LNCaP clone FGC (cell line): ENCODE measurements around the gene NR3C1.

Source experiments
- DNase-seq: peaks from one replicate; pipeline ENCODE4 v3.0.0-alpha.2; 2011; ENCODE audit warnings: low read depth
- H3K4me3 ChIP-seq: 2 replicates; pipeline ENCODE4 v1.5.1; 2011; ENCODE audit warnings: mild to moderate bottlenecking, low read depth, low read length, control low read depth
- TF ChIP-seq, protein P1 (sequence below): IDR thresholded peaks from 2 replicates; pipeline ENCODE4 v1.5.1; 2012; ENCODE audit warnings: mild to moderate bottlenecking; ENCODE audit not compliant: control insufficient read depth, insufficient read depth; ENCODE audit errors: extremely low read depth

The NR3C1 gene

DNA sequence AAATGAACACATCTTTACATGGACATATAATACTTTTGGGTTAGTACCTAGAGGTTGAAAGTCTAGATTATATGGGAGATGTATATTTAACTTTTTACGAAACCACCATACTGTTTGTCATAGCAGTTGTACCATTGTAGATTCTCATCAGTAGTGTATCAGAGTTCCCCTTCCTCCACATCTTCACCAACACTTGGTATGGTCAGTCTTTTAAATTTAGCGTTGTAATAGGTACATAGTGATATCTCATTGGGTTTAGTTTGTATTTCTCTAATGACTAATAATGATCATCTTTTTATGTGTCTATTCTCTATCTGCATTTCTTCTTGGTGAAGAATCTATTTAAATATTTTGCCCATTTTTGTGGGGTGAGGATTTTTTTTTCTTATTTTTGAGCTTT, 137.5 kb downstream of the NR3C1 start:
- TF ChIP-seq, protein P1, sequence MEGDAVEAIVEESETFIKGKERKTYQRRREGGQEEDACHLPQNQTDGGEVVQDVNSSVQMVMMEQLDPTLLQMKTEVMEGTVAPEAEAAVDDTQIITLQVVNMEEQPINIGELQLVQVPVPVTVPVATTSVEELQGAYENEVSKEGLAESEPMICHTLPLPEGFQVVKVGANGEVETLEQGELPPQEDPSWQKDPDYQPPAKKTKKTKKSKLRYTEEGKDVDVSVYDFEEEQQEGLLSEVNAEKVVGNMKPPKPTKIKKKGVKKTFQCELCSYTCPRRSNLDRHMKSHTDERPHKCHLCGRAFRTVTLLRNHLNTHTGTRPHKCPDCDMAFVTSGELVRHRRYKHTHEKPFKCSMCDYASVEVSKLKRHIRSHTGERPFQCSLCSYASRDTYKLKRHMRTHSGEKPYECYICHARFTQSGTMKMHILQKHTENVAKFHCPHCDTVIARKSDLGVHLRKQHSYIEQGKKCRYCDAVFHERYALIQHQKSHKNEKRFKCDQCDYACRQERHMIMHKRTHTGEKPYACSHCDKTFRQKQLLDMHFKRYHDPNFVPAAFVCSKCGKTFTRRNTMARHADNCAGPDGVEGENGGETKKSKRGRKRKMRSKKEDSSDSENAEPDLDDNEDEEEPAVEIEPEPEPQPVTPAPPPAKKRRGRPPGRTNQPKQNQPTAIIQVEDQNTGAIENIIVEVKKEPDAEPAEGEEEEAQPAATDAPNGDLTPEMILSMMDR: no peak
- H3K4me3 ChIP-seq: no peak overlapping the region
- no peak for DNase-seq

DNA sequence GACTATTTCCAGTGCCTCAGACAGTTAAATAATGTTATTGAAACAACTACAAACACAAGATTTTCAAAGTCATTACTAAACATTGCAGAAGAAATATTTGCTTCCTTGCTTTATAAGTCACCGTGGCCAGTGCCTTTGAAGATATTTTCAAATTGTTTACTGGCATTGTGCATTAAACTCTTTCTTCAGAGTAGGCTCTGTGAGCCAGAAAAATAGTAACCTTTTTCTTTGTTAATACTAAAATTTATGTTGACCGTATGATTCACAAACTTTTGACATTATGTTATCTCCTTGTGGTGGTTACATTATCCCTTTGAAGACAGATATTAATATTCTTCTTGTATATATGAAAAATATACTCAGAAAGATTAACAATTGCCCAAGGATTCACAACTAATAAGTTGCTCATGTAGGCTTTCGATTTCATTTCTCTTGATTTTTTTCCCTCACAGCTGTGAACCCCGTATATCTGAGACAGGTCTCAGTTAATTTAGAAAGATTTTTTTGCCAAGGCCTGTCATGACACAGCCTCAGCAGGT, 140.1 kb downstream of the NR3C1 start:
- H3K4me3 ChIP-seq: no peak overlapping the region
- TF ChIP-seq, protein P1: no peak
- no peak for DNase-seq

DNA sequence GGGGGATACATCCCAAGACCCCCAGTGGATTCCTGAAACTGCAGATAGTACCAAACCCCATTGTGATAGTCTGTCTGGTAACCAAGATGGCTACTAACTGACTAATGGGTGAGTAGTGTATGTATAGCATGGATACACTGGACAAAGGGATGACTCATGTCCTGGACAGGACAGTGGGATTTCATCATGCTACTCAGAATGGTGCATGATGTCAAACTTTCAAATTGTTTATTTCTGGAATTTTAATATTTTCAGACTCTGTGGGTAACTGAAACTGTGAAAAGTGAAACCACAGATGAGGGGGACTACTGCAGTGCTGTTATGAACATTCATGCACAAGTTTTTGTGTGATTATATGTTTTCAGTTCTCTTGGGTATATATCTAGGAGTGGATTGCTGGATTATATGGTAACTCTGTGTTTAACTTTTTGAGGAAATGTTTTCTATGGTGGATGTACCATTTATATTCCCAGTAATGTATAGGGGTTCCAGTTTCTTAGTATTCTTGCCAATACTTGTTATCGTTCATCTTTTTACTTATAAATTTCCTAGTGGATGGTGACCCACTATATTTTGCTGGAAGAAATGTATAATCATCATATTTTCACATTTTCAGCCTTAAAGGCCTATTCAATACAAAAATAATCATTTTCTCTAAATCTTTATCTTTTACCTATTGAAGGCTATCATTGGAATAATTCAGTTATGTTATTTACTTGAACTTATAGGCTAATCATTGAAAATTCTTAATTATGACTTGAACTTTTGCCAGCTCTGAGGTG, 140.9 kb downstream of the NR3C1 start:
- H3K4me3 ChIP-seq: no peak overlapping the region
- TF ChIP-seq, protein P1: no peak
- DNase-seq: no peak

DNA sequence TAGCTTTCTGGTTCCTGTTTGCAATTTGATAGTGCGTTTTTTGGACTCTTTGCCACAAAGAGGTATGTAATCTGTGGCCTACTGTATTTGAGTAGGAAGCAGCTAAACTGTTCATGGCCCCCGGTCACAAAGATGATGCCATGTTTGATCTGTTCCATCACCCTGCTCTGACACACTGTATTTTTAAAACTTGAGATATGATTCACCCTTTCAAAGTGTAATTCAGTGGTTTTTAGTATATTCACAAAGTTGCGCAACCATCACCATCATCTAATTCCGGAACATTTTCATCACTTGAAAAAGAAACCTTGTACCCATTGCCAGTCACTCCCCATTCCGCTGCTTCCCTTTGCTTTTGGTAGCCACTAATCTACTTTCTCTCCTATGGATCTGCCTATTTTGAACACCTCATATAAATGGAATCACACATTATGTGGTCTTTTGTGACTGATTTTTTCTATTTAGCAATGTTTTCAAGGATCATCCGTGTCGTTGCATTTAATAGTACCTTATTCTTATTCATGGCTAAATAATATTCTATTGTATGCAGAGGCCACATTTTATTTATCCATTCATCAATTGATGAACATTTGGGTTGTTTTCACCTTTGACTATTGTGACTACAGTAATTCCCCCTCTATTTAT, 141.6 kb downstream of the NR3C1 start:
- no peak for DNase-seq
- TF ChIP-seq, protein P1: no peak

DNA sequence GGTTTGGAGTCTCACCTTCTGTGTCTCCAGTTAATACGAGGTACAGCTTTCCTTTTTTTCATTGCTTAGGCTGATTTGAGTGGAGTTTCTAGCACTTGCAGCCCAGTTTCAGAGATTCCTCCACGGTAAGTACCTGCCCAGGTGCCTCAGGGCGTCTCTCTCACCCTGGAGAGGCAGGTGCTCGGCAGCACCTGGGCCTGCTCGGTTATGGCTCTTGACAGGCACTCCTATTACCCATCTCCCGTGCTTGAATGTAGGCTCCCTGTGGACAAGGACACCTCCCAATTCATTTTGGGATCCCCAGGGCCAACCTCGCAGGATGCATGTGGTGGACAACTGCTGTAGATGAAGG, 144.3 kb downstream of the NR3C1 start:
- DNase-seq: no peak
- TF ChIP-seq, protein P1: no peak

More for the DNA sequence above, 141.6 kb downstream of the NR3C1 start:
- no peak overlapping the region for H3K4me3 ChIP-seq

DNA sequence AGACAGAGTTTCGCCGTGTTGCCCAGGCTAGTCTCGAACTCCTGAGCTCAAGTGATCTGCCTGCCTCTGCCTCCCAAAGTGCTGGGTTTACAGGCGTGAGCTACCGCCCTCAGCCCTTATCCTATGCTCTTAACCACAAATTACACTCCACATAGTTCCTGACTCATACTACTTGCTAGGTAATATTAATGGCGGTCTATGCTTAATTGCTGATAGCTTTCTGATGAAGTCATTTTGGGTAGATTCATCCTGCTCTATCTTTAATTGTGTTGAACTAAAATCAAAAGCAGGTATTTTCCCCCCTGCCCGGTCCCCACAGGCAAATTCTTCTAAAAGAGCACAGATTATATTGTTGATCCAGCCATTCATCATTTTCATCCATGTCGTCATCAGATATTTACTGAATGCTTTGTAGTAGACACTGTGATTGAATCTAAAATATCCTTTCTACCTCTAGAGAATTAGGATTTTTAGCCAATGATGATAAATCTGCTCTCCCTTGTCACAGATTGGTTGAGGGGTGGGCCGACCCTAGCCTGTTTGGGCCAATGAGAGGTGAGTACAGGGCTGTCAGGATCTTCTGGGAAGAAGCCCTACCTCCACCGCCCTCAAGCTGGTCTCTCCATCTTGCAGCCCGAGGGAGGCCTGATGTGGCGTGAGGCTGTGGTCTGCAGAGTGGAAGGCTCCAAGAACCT, 144.8 kb downstream of the NR3C1 start:
- H3K4me3 ChIP-seq: no peak overlapping the region
- DNase-seq: no peak
- TF ChIP-seq, protein P1: no peak

More for the DNA sequence above, 144.3 kb downstream of the NR3C1 start:
- no peak overlapping the region for H3K4me3 ChIP-seq
